Nephron (organoid): ENCODE data around the gene FNIP2.

Source experiments
- H3K27ac Mint-ChIP-seq, 3 experiments: 2 replicates each; pipeline ENCODE4 v1.8.0; 2020; ENCODE audit warnings: mixed read lengths in 3 of 3, mild to moderate bottlenecking in 2 of 3, moderate library complexity in 1 of 3
- H3K27me3 Mint-ChIP-seq: 2 replicates; pipeline ENCODE4 v1.8.0; 2021; ENCODE audit warnings: low read depth, mild to moderate bottlenecking, moderate library complexity, mixed read lengths
- H3K36me3 Mint-ChIP-seq: 2 replicates; pipeline ENCODE4 v1.8.0; 2020; ENCODE audit warnings: low read depth, mixed read lengths
- H3K4me1 Mint-ChIP-seq: 2 replicates; pipeline ENCODE4 v1.8.0; 2020; ENCODE audit warnings: mixed read lengths
- H3K4me3 Mint-ChIP-seq, 3 experiments: 2 replicates each; pipeline ENCODE4 v1.8.0; 2020; ENCODE audit warnings: mild to moderate bottlenecking in 3 of 3, mixed read lengths in 3 of 3, moderate library complexity in 2 of 3
- H3K9me3 Mint-ChIP-seq: 2 replicates; pipeline ENCODE4 v1.8.0; 2020; ENCODE audit warnings: mixed read lengths
- TF ChIP-seq, protein P1 (sequence below), 3 experiments: fragments of 200-600 bp; sonication (generic); IDR thresholded peaks; one replicate each; pipeline ENCODE4 v1.5.0; 2021; ENCODE audit warnings: antibody characterized with exemption in 3 of 3; ENCODE audit not compliant: unreplicated experiment in 3 of 3

Gene FNIP2

DNA sequence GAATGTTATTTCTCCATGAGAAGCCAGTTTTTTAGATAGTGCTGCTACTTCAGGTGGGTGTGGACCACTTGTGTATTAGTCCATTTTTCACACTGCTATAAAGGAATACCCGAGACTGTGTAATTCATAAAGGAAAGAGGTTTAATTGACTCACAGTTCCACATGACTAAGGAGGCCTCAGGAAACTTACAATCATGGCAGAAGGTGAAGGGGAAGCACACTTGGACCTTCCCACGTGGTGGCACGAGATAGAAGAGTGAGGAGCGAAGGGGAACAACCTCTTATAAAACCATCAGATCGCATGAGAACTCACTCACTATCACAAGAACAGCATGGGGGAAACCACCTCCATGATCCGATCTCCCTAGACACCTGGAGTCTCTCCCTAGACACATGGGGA, 42.2 kb upstream of the FNIP2 start:
- Mint-ChIP-seq H3K9me3 (no peaks in the 10 kb centered on the region), H3K36me3 (peaks cover 2% of the 10 kb centered on the region), H3K27me3 (peaks cover 20% of the 10 kb centered on the region), H3K4me1 (peaks cover 14% of the 10 kb centered on the region), H3K27ac (no peak overlapping the region), H3K4me3 (no peak overlapping the region)
- TF ChIP-seq, protein P1, sequence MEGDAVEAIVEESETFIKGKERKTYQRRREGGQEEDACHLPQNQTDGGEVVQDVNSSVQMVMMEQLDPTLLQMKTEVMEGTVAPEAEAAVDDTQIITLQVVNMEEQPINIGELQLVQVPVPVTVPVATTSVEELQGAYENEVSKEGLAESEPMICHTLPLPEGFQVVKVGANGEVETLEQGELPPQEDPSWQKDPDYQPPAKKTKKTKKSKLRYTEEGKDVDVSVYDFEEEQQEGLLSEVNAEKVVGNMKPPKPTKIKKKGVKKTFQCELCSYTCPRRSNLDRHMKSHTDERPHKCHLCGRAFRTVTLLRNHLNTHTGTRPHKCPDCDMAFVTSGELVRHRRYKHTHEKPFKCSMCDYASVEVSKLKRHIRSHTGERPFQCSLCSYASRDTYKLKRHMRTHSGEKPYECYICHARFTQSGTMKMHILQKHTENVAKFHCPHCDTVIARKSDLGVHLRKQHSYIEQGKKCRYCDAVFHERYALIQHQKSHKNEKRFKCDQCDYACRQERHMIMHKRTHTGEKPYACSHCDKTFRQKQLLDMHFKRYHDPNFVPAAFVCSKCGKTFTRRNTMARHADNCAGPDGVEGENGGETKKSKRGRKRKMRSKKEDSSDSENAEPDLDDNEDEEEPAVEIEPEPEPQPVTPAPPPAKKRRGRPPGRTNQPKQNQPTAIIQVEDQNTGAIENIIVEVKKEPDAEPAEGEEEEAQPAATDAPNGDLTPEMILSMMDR (IDR thresholded peaks at IDR 0.05; ENCODE audit: unreplicated experiment in 3 of 3), result no peak

DNA sequence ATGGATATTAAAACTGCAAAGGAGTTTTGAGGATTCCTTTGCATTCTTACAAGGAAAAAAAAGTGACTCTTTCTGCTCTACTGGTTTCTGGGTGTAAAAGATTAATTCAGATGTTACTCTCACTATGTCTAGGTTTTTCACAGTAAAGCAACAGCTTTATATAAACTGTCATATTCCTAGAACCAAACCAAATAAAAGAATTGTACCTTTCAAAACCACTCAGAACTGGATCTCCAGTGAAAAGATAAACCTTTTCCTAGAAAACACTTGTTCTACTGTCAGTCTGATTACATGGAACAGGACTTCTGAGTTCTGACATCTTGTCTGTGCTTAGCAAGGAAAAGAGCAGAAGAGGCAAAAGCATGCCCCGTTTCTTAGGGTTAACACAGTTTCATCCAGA, 40.6 kb upstream of the FNIP2 start:
- Mint-ChIP-seq H3K36me3 (no peaks in the 10 kb centered on the region), H3K27ac (no peak overlapping the region), H3K27me3 (peaks cover 19% of the 10 kb centered on the region), H3K4me1 (peaks cover 5% of the 10 kb centered on the region), H3K4me3 (no peak overlapping the region), H3K9me3 (no peaks in the 10 kb centered on the region)
- TF ChIP-seq, protein P1 (IDR thresholded peaks at IDR 0.05; ENCODE audit: unreplicated experiment in 3 of 3), result no peak

DNA sequence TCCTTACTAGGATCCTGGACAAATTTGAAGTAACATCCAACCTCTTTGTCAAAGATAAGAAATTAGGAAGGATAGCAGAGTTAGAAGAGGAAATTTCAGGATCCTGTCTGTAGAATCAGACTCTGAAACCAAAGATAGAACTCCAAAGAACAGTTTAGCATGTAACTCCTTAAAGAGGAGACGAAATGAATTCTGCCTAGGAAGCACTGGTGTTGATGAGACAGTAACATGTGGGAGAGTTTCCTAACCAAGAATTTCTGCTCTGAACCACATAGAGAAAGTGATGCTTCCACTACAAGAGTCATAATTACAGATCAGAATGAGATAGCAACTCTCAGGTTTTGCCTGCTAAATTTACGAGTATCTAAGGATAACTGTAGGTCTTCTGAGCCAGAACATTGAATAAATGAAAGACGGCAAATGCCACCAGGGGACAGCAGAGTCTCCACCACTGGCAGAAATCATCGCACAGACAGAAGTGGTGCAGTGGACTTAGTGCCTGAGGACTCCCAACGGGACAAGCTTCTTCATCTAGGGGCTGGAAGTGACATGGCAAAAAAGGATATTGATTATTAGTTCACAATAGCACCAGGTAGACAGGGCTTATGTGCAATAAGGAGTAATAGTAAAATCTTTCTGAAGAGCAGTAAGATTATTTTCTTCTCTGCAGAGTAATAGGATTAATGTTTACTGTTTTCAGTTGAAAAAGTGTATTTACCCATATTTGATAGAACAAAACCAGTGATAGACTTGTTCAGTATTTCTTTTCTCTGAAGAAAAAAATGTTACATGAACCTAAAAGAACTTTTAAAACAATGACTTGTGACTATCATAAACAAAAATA, 38.9 kb upstream of the FNIP2 start:
- H3K27me3 Mint-ChIP-seq, result peaks cover 15% of the 10 kb centered on the region

DNA sequence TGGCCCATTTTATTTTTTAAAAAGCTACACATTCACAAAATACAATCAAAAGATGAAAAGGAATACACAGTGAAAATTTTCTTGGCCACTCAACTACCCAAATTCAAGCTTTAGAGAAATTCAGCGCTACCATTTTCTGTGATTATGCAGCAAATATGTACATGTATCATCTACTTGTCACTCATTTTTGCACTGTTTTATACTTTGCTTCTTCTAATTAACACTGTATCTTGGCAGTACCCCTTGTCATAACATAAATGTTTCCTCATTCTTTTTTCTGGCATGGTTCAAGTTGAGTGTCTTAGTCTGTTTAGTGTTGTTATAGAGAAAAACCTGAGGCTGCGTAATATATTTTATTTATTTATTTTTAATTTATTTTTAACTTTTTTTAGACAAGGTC, 30.0 kb upstream of the FNIP2 start:
- Mint-ChIP-seq H3K4me3 (no peak overlapping the region), H3K4me1 (no peaks in the 10 kb centered on the region), H3K36me3 (no peaks in the 10 kb centered on the region), H3K9me3 (no peaks in the 10 kb centered on the region), H3K27ac (no peak overlapping the region), H3K27me3 (no peaks in the 10 kb centered on the region)
- TF ChIP-seq, protein P1 (IDR thresholded peaks at IDR 0.05; ENCODE audit: unreplicated experiment in 3 of 3), result no peak

More for the DNA sequence above, 38.9 kb upstream of the FNIP2 start:
- no peaks in the 10 kb centered on the region for H3K9me3 Mint-ChIP-seq
- no peaks in the 10 kb centered on the region for H3K4me1 Mint-ChIP-seq
- no peak overlapping the region for H3K4me3 Mint-ChIP-seq
- no peaks in the 10 kb centered on the region for H3K36me3 Mint-ChIP-seq
- no peak overlapping the region for H3K27ac Mint-ChIP-seq
- TF ChIP-seq, protein P1 (IDR thresholded peaks at IDR 0.05; ENCODE audit: unreplicated experiment in 3 of 3), result peak; percentile 76 to 82 (median 77)

DNA sequence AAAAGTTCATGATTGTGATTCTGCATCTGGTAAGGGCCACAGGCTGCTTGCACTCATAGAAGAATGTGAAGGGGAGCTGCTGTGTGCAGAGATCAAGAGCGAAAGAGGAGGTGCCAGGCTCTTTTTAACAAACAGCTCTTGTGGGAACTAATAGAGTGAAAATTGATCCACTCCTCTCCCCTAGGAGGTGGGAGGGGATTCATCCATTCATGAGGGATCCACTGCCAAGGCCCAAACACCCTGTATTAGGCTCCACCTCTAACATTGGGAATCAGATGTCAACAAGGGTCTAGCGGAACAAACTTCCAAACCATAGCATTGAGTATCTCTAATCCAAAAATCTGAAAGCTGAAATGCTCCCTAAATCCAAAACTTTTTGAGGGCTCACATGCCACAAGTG, 29.2 kb upstream of the FNIP2 start:
- Mint-ChIP-seq H3K27me3 (no peaks in the 10 kb centered on the region), H3K9me3 (no peaks in the 10 kb centered on the region), H3K4me3 (no peak overlapping the region), H3K27ac (no peak overlapping the region), H3K4me1 (no peaks in the 10 kb centered on the region), H3K36me3 (no peaks in the 10 kb centered on the region)
- TF ChIP-seq, protein P1 (IDR thresholded peaks at IDR 0.05; ENCODE audit: unreplicated experiment in 3 of 3), result no peak
